Measurements from ENCODE around the gene GTF2E1.

The GTF2E1 gene

GRCh38 chr3:120801484-120801883, 58.9 kb downstream of the GTF2E1 start:
- no peak for DNase-seq

DNA sequence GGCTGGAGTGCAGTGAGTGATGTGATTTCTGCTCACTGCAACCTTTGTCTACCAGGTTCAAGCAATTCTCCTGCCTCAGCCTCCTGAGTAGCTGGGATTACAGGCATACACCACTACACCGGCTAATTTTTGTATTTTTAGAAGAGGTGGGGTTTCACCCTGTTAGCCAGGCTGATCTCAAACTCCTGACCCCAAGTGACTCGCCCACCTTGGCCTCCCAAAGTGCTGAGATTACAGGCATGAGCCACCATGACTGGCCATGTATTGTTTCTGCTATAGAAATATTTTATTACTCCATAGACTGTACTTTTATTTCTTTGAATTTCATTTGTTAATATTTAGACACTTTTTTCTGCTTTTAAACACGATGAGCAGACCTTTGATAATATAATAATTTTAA, 60.4 kb downstream of the GTF2E1 start:
- DNase-seq, result no peak

DNA sequence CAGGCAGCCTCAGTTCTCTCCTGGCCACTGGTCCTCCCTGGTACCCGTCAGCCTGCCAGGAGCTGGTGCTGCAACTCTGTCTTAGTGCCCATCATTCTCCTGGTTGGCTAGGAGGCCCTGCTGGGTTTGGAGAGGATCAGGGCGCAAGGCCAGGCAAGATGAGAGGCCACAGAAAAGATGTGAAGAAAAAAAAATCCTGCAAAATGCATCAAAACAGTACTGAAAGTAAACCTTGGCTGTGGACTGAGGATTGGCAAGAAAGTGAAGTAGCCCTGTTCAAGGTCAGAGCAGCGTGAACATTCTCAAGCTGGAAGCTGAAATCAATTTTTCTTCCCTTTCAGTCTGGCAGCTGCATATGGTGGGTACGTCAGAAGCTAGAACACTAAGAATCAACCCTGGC, 74.2 kb downstream of the GTF2E1 start:
- no peak for DNase-seq

- DNase-seq, result no peak
These were observed 78.2 kb downstream of the GTF2E1 start for GRCh38 chr3:120820748-120821147.

- DNase-seq, result no peak
These were observed 78.9 kb downstream of the GTF2E1 start for GRCh38 chr3:120821426-120821825.

GRCh38 chr3:120823156-120823555, 80.6 kb downstream of the GTF2E1 start:
- no peak for DNase-seq

GRCh38 chr3:120824613-120825012, 82.1 kb downstream of the GTF2E1 start:
- no peak for DNase-seq

DNA sequence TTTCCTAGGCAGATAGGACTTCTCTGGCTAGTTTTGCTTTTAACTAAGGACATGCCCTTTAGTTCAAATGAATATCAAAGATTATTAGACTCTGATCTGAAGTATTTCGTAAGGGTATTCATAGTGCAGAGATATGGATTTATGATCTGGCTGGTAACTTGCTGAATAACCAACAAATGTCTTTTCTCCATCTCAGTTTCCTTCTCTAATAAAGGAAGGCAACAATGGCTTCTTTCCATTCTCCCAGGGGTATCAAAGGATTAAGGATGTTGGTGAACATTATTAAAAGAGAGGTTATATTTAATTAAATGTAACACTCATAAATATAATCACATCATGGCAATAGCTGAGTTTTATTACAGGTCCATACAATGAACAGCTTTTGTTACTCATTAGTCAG, 86.3 kb downstream of the GTF2E1 start:
- DNase-seq, result no peak

DNA sequence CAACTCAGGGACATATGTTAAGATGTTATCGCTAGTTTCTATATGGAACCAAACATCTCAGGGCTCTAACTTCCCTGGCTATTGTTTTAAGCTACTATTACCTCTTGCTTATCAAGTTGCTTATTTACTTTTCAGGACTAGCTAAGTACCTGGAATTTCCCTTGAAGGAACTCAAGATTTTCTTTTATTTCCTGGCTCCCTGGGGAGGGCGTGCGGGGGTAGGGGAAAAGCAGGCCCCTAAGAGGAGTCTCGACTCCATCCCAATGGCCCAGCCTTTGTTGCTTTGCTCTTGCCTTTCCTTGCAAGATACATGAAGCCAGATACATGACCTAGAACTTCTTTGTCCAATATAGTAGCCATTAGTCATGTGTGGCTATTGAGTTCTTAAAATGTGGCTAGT, 88.5 kb downstream of the GTF2E1 start:
- no peak for DNase-seq
